ENCODE results near the gene OR2T4. TPM values are rescaled to one million over a fixed set of nuclear protein-coding genes. Genes with fewer than 3 reads are reported as not detected.

OR2T4 gene
- total RNA-seq, 4 donors from 2014 or later = not detected

GRCh38 chr1:248404024-248404423 is 42.6 kb downstream of the OR2T4 start:
- Histone ChIP-seq H3K27ac (no peak overlapping the region), H3K4me1 (no peaks in the 10 kb centered on the region), H3K4me3 (no peak overlapping the region), H3K36me3 (no peaks in the 10 kb centered on the region), H3K27me3 (no peaks in the 10 kb centered on the region), H3K9me3 (no peaks in the 10 kb centered on the region)
- TF ChIP-seq EP300 (IDR thresholded peaks at IDR 0.05) = no peak
- 83% methylated on average over 6 of the region's 6 CpGs for WGBS
- no peak for DNase-seq (ENCODE audit: low spot score in 2 of 2)

DNA sequence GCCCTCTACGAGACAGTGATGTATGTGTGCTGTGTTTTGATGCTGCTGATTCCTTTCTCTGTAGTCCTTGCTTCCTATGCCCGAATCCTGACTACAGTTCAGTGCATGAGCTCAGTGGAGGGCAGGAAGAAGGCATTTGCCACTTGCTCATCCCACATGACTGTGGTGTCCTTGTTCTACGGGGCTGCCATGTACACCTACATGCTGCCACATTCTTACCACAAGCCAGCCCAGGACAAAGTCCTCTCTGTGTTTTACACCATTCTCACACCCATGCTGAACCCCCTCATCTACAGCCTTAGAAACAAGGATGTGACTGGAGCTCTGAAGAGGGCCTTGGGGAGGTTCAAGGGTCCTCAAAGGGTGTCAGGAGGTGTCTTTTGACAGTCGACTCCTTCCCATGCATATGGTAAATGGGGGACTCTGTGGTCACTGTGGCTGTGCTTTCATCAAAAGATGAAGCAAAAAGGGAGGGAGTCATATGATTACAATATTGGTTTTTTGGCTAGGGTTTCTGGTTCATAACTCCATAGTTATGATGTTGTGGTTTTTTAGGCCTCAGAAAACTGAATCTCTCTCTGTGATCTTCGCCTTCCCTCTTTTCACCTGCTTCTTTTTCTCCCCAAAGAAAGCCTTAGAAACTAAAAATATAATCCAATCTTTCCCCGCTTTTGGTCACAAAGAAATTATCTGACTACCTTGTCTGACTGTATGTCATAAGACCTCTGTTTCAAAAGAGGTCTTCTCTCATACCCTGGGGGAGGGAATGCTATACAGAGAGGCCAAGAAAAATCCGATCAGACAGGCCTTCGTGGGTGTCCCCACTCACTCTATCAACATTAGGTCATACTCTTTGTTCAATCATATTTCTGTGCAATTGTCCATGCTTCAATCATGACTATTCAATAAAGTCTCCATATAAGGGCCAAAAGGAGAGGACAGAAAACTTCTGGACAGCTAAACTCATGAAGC is 45.5 kb downstream of the OR2T4 start:
- no peak for TF ChIP-seq POLR2AphosphoS5 (IDR thresholded peaks at IDR 0.05)
- no peak for TF ChIP-seq EP300 (IDR thresholded peaks at IDR 0.05)
- TF ChIP-seq, protein P1, sequence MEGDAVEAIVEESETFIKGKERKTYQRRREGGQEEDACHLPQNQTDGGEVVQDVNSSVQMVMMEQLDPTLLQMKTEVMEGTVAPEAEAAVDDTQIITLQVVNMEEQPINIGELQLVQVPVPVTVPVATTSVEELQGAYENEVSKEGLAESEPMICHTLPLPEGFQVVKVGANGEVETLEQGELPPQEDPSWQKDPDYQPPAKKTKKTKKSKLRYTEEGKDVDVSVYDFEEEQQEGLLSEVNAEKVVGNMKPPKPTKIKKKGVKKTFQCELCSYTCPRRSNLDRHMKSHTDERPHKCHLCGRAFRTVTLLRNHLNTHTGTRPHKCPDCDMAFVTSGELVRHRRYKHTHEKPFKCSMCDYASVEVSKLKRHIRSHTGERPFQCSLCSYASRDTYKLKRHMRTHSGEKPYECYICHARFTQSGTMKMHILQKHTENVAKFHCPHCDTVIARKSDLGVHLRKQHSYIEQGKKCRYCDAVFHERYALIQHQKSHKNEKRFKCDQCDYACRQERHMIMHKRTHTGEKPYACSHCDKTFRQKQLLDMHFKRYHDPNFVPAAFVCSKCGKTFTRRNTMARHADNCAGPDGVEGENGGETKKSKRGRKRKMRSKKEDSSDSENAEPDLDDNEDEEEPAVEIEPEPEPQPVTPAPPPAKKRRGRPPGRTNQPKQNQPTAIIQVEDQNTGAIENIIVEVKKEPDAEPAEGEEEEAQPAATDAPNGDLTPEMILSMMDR (IDR thresholded peaks at IDR 0.05) = no peak
- TF ChIP-seq POLR2A (IDR thresholded peaks at IDR 0.05) = no peak
- WGBS = 72% methylated on average over 8 of the region's 8 CpGs
- H3K4me3 ChIP-seq = no peak overlapping the region
- H3K9me3 ChIP-seq = no peaks in the 10 kb centered on the region
- H3K27ac ChIP-seq = no peak overlapping the region
- DNase-seq (ENCODE audit: low spot score in 2 of 2) = no peak
- H3K4me1 ChIP-seq = no peaks in the 10 kb centered on the region
- no peaks in the 10 kb centered on the region for H3K36me3 ChIP-seq
- no peaks in the 10 kb centered on the region for H3K27me3 ChIP-seq

Other genes with a start within 250 kb of the OR2T4 start
- not detected for gene OR2M5, start 216.5 kb upstream of the OR2T4 start, total RNA-seq
- gene OR2M2, start 186.8 kb upstream of the OR2T4 start, total RNA-seq = not detected
- gene OR2M3, start 164.4 kb upstream of the OR2T4 start, total RNA-seq = not detected
- gene OR2M4, start 130.2 kb upstream of the OR2T4 start, total RNA-seq = not detected
- gene OR2T33, start 83.7 kb upstream of the OR2T4 start, total RNA-seq = under 1 TPM in 1 of 4 donors, not detected in 3; 0.34 TPM
- gene OR2T12, start 58.2 kb upstream of the OR2T4 start, total RNA-seq = not detected
- gene OR2M7, start 37.1 kb upstream of the OR2T4 start, total RNA-seq = not detected
- not detected for gene OR14C36, start 12.9 kb upstream of the OR2T4 start, total RNA-seq
- not detected for gene OR2T6, start 14.1 kb downstream of the OR2T4 start, total RNA-seq
- gene OR2T1, start 41.4 kb downstream of the OR2T4 start, total RNA-seq = not detected
- under 1 TPM in 1 of 4 donors, not detected in 3; 0.31 TPM for gene OR2T2, start 84.0 kb downstream of the OR2T4 start, total RNA-seq
- not detected for gene OR2T3, start 111.7 kb downstream of the OR2T4 start, total RNA-seq
- not detected for gene OR2T5, start 126.9 kb downstream of the OR2T4 start, total RNA-seq
- under 1 TPM in 2 of 4 donors, not detected in 2; 0.10 to 0.98 TPM for gene OR2G6, start 146.4 kb downstream of the OR2T4 start, total RNA-seq
- 1 to 10 TPM in 1 of 4 donors, not detected in 3; 1.1 TPM for gene OR2T29, start 201.1 kb downstream of the OR2T4 start, total RNA-seq
- gene OR2T34, start 213.1 kb downstream of the OR2T4 start, total RNA-seq = 1 to 10 TPM in 2 of 4 donors, not detected in 2; 1.1 to 2.0 TPM
- gene OR2T10, start 236.0 kb downstream of the OR2T4 start, total RNA-seq = under 1 TPM in 3 of 4 donors, not detected in 1; 0.19 to 0.83 (median 0.80) TPM